HEK293 (cell line): ENCODE measurements around the gene DIO3.
A peak's percentile ranks its signal among the peaks of the same experiment; 100 is the strongest.

Experiments used
- CTCF ChIA-PET: fragments of 350-600 bp; formaldehyde crosslinking; extraction: SDS; loops from one replicate; lab custom pipeline; 2021; ENCODE audit warnings: antibody characterized with exemption; lab: Yijun Ruan, JAX
- POLR2A ChIA-PET: fragments of 300-600 bp; formaldehyde crosslinking; extraction: SDS; loops from one replicate; lab custom pipeline; 2020; ENCODE audit warnings: antibody characterized with exemption, inconsistent platforms; lab: Yijun Ruan, JAX
- H3K27ac ChIP-seq: fragments of 200-500 bp; sonication (Bioruptor generic); 2 replicates; pipeline ENCODE4 v1.5.1; 2014; ENCODE audit warnings: low read depth, low read length, control low read depth, inconsistent platforms; ENCODE audit errors: extremely low read depth
- H3K36me3 ChIP-seq, 2 experiments: fragments of 200-500 bp in 1 of 2; sonication (Bioruptor generic) in 1 of 2; 1 replicate in 1 of 2; 2 replicates in 1 of 2; pipeline ENCODE4 v1.5.1; 2014 to 2017; ENCODE audit warnings: inconsistent platforms in 2 of 2, low read length in 2 of 2; ENCODE audit not compliant: control insufficient read depth in 2 of 2, insufficient read depth in 1 of 2
- H3K4me1 ChIP-seq: fragments of 200-500 bp; sonication (Bioruptor generic); 2 replicates; pipeline ENCODE4 v1.5.1; 2014; ENCODE audit warnings: mild to moderate bottlenecking, low read length, inconsistent platforms; ENCODE audit not compliant: control insufficient read depth, insufficient read depth
- H3K4me3 ChIP-seq: 2 replicates; pipeline ENCODE4 v1.5.1; 2011; ENCODE audit warnings: low read depth, mild to moderate bottlenecking, control low read depth, low read length, moderate library complexity
- H3K9me3 ChIP-seq: fragments of 200-500 bp; sonication (Bioruptor generic); 2 replicates; pipeline ENCODE4 v1.5.1; 2014; ENCODE audit warnings: low read depth, low read length, inconsistent platforms; ENCODE audit not compliant: control insufficient read depth, insufficient read depth
- GLIS2 ChIP-seq: fragments of 450-650 bp; formaldehyde crosslinking; IDR thresholded peaks from 2 replicates; pipeline ENCODE4 v1.5.1; 2016; ENCODE audit warnings: missing biosample characterization, missing genetic modification characterization
- KLF8 ChIP-seq: fragments of 450-650 bp; formaldehyde crosslinking; IDR thresholded peaks from 2 replicates; pipeline ENCODE4 v1.5.1; 2016; ENCODE audit warnings: missing biosample characterization, missing genetic modification characterization
- OSR2 ChIP-seq: fragments of 450-650 bp; formaldehyde crosslinking; IDR thresholded peaks from 2 replicates; pipeline ENCODE4 v1.5.1; 2016; ENCODE audit warnings: missing biosample characterization, missing genetic modification characterization
- SCRT1 ChIP-seq: fragments of 450-650 bp; formaldehyde crosslinking; IDR thresholded peaks from 2 replicates; pipeline ENCODE4 v1.5.1; 2016; ENCODE audit warnings: missing biosample characterization, missing genetic modification characterization, borderline replicate concordance
- SCRT2 ChIP-seq: fragments of 450-650 bp; formaldehyde crosslinking; IDR thresholded peaks from 2 replicates; pipeline ENCODE4 v1.5.1; 2016; ENCODE audit warnings: missing biosample characterization, missing genetic modification characterization
- WT1 ChIP-seq: fragments of 450-650 bp; formaldehyde crosslinking; IDR thresholded peaks from 2 replicates; pipeline ENCODE4 v1.5.1; 2016; ENCODE audit warnings: missing biosample characterization, missing genetic modification characterization
- ZNF16 ChIP-seq: fragments of 450-650 bp; formaldehyde crosslinking; IDR thresholded peaks from 2 replicates; pipeline ENCODE4 v1.5.1; 2016; ENCODE audit warnings: low read depth, missing biosample characterization, missing genetic modification characterization
- ZNF513 ChIP-seq: fragments of 450-650 bp; IDR thresholded peaks from 2 replicates; pipeline ENCODE4 v1.5.1; 2018; ENCODE audit warnings: missing biosample characterization, missing genetic modification characterization
- ZXDB ChIP-seq: fragments of 450-650 bp; formaldehyde crosslinking; IDR thresholded peaks from 2 replicates; pipeline ENCODE4 v1.5.1; 2016; ENCODE audit warnings: missing biosample characterization, missing genetic modification characterization

Gene DIO3

GRCh38 chr14:101604935-101605780 lies 43.9 kb downstream of the DIO3 start:
- Histone ChIP-seq H3K27ac (no peak overlapping the region), H3K4me3 (no peak overlapping the region), H3K36me3 (no peaks in the 10 kb centered on the region), H3K9me3 (no peaks in the 10 kb centered on the region), H3K4me1 (no peaks in the 10 kb centered on the region)
- ChIA-PET POLR2A (no interaction called here), CTCF (no interaction called here)
- TF ChIP-seq ZNF16 (tag by site-specific recombination), result peak; percentile 70; the same call in 1 of the 2 replicates
- TF ChIP-seq WT1 (tag by site-specific recombination), result no peak

- H3K9me3 ChIP-seq, result no peaks in the 10 kb centered on the region
- H3K4me1 ChIP-seq, result no peaks in the 10 kb centered on the region
- H3K27ac ChIP-seq, result no peak overlapping the region
- CTCF ChIA-PET, result no interaction called here
- TF ChIP-seq ZNF513 (tag by site-specific recombination) (no peak), GLIS2 (tag by site-specific recombination) (no peak), OSR2 (tag by site-specific recombination) (no peak), KLF8 (tag by site-specific recombination) (no peak), SCRT2 (peak; percentile 50), SCRT1 (tag by site-specific recombination) (0 out of 2 replicates have a peak, but pooled peaks have one; percentile 8), ZXDB (tag by site-specific recombination) (no peak)
- TF ChIP-seq, all 188 proteins: peak for 2
- POLR2A ChIA-PET, result no interaction called here
- no peak overlapping the region for H3K4me3 ChIP-seq
- no peaks in the 10 kb centered on the region for H3K36me3 ChIP-seq
These were observed 44.5 kb downstream of the DIO3 start for GRCh38 chr14:101605836-101606235.
